ENCODE data around the gene ZNF354C.

Gene ZNF354C

GRCh38 chr5:179126506-179126991, 66.4 kb downstream of the ZNF354C start:
- TF ChIP-seq CTCF (IDR thresholded peaks at IDR 0.05): no peak

GRCh38 chr5:179127136-179128040, 67.2 kb downstream of the ZNF354C start:
- no peak for TF ChIP-seq CTCF (IDR thresholded peaks at IDR 0.05)

- TF ChIP-seq CTCF (IDR thresholded peaks at IDR 0.05): no peak
These were observed 67.8 kb downstream of the ZNF354C start for GRCh38 chr5:179128041-179128365.

- TF ChIP-seq CTCF (IDR thresholded peaks at IDR 0.05): no peak
These were observed 68.8 kb downstream of the ZNF354C start for GRCh38 chr5:179128976-179129375.

- TF ChIP-seq CTCF (IDR thresholded peaks at IDR 0.05): no peak
These were observed 69.5 kb downstream of the ZNF354C start for GRCh38 chr5:179129607-179130071.

GRCh38 chr5:179130101-179130681, 70.0 kb downstream of the ZNF354C start:
- no peak for TF ChIP-seq CTCF (IDR thresholded peaks at IDR 0.05)

GRCh38 chr5:179131321-179131835, 71.2 kb downstream of the ZNF354C start:
- TF ChIP-seq CTCF (IDR thresholded peaks at IDR 0.05): no peak
